Breast epithelium (tissue), 4 donors: ENCODE measurements around the gene ELAVL1. TPM values are rescaled to one million over a fixed set of nuclear protein-coding genes. Genes with fewer than 3 reads are reported as not detected.
"Not testable (repeated sequence)": the region's sequence is repeated elsewhere in the genome, so short reads cannot be mapped to it uniquely, and the experiment has no call there.

Experiments
- DNase-seq, 2 donors: peaks; one replicate each; pipeline ENCODE4 v3.0.0-alpha.2; 2019; ENCODE audit warnings: low spot score in 2 of 2
- H3K27ac ChIP-seq, 2 donors: fragments of 200-600 bp; sonication (generic) in 1 of 2; one replicate each; pipeline ENCODE4 v1.5.1; 2016 to 2019; ENCODE audit warnings: mild to moderate bottlenecking in 1 of 2
- H3K27me3 ChIP-seq, 2 donors: fragments of 200-600 bp; sonication (generic) in 1 of 2; one replicate each; pipeline versions ENCODE4 v1.5.1 to v1.6.0; 2017 to 2019; ENCODE audit warnings: control low read depth in 1 of 2, mild to moderate bottlenecking in 1 of 2
- H3K36me3 ChIP-seq: fragments of 200-600 bp; one replicate; pipeline ENCODE4 v1.5.1; 2019
- H3K4me1 ChIP-seq, 2 donors: fragments of 200-600 bp; sonication (generic); one replicate each; pipeline ENCODE4 v1.5.1; 2016 to 2019; ENCODE audit warnings: control low read depth in 1 of 2
- H3K4me3 ChIP-seq, 3 donors: fragments of 200-600 bp; sonication (generic); 1 replicate in 2 of 3; 2 replicates in 1 of 3; pipeline ENCODE4 v1.5.1; 2016 to 2019; ENCODE audit warnings: mild to moderate bottlenecking in 3 of 3, moderate library complexity in 2 of 3
- H3K9me3 ChIP-seq, 2 donors: fragments of 200-600 bp; sonication (generic) in 1 of 2; one replicate each; pipeline ENCODE4 v1.5.1; 2016 to 2019; ENCODE audit warnings: control low read depth in 1 of 2
- POLR2A ChIP-seq: fragments of 450-650 bp; IDR thresholded peaks from one replicate; pipeline ENCODE4 v1.6.1; 2016; ENCODE audit warnings: antibody characterized with exemption, mild to moderate bottlenecking, moderate library complexity
- POLR2AphosphoS5 ChIP-seq, 3 donors: sonication (generic); formaldehyde crosslinking; IDR thresholded peaks; one replicate each; pipeline ENCODE4 v1.6.1; 2017; ENCODE audit warnings: antibody characterized with exemption in 3 of 3
- intact Hi-C: fragments of 100-400 bp; cut with DNase I; formaldehyde crosslinking; loops from one replicate; pipeline ENCODE4 v1.15.1; 2023; ENCODE audit warnings: low total_unique reads
- total RNA-seq, 3 donors: library from RNA; depleted of rRNA; stranded (reverse); fragments of >200 nt; gene quantifications; one replicate each; pipeline ENCODE4 v1.1.0, GENCODE V29; 2016
- TF ChIP-seq, protein P1 (sequence below), 3 donors: fragments of 450-650 bp; IDR thresholded peaks; one replicate each; pipeline ENCODE4 v1.5.1; 2016 to 2017; ENCODE audit warnings: antibody characterized with exemption in 3 of 3, mild to moderate bottlenecking in 3 of 3, moderate library complexity in 3 of 3

Gene ELAVL1
- total RNA-seq, 3 donors from 2014 or later, result 28.6 to 30.8 (median 29.7) TPM

DNA sequence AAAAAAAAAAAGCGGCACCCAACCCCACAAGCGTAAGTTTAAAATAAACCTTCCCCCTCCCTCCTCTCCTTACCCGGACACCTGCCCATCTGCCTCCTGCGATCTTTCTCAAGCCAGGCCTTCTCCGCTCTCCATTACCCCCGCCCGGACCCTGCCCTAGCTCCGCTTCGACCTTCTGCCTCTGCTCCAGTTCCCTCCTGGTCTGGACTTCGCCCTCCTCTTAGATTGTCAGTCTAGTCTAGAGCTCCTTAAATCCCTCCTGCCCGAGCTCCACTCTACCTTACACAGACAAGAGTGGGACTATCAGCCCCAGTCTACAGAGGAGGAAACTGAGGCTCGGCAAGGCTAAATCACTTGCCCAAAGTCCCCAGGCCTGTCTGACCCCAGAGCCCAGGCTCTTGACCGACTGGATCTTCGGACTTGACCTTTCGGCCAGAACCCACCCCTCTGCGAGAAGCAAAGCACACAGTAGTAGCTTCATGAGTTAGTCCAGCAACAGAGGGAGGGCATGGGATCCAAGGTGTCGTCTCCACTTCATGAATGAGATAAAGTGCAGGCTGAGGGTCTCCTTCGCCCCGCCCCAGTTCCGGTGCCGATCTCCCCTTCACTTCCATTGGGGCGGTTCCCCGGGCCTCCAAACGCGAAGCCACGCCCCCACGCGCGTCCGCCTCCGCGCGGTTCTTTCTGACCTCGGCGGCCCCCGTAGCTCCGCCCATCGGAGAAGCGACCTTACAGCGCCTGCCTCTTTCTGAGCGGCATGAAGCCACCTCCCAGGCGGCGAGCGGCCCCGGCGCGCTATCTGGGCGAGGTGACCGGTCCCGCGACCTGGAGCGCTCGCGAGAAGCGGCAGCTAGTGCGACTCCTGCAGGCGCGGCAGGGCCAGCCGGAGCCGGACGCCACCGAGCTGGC lies 85.6 kb downstream of the ELAVL1 start, which contains the start of gene SNAPC2:
TSS of gene SNAPC2 (plus strand) at position 729 of the 909 bp plus-strand sequence. CDS start at position 758, 29 bp downstream.
- Histone ChIP-seq H3K27me3 (peaks cover 10 to 40% of the 10 kb centered on the region in 2 donors), H3K4me1 (peaks cover 14 to 36% of the 10 kb centered on the region in 2 donors), H3K9me3 (no peaks in the 10 kb centered on the region), H3K36me3 (no peaks in the 10 kb centered on the region), H3K4me3 (peak within 1 kb of the TSS; percentile 58 to 87 (median 67)), H3K27ac (peak within 1 kb of the TSS; percentile 90 to 93)
- DNase-seq, result peak; percentile 95 to 96
- intact Hi-C loops, result no loop called here
- TF ChIP-seq, protein P1, sequence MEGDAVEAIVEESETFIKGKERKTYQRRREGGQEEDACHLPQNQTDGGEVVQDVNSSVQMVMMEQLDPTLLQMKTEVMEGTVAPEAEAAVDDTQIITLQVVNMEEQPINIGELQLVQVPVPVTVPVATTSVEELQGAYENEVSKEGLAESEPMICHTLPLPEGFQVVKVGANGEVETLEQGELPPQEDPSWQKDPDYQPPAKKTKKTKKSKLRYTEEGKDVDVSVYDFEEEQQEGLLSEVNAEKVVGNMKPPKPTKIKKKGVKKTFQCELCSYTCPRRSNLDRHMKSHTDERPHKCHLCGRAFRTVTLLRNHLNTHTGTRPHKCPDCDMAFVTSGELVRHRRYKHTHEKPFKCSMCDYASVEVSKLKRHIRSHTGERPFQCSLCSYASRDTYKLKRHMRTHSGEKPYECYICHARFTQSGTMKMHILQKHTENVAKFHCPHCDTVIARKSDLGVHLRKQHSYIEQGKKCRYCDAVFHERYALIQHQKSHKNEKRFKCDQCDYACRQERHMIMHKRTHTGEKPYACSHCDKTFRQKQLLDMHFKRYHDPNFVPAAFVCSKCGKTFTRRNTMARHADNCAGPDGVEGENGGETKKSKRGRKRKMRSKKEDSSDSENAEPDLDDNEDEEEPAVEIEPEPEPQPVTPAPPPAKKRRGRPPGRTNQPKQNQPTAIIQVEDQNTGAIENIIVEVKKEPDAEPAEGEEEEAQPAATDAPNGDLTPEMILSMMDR (IDR thresholded peaks at IDR 0.05), result peak in 1 of 3 donors; percentile 18
- TF ChIP-seq POLR2AphosphoS5 (IDR thresholded peaks at IDR 0.05) (peak; percentile 78 to 87 (median 81)), POLR2A (no peak)

DNA sequence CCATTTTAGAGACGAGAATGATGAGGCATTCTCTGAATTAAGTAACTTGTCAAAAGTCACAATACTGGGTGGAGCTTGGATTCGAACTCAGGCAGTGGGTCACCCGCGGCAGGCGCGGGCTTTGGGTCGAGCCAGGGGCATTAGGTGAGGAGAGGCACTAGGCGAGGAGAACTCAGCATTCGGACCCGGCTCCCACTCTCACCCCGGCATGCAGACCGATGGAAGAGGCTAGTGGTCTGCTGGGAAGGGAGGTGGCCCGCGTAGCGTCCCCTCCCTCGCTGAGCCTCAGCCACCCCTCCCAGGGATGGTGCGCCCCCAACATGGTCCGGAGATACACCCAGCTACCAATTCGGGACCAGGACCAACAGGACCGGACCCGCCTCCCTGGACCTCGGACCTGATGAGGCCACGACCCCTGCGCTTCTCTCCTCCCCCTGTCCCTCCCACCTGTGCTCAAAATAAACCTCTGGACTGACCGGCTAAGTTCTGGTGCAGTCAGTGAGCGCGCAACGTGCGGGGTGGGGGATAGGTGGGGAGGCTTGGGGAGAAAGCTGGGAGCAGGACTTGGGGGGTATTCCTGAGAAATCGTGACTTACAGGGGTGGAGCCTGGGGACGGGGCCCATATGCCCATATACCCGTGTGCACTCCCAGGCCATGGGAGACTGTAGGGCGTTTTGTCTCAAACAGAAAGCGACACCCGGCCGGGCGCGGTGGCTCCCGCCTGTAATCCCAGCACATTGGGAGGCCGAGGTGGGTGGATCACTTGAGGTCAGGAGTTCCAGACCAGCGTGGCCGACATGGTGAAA lies 86.6 kb downstream of the ELAVL1 start:
- H3K27ac ChIP-seq, result no peak overlapping the region
- no peaks in the 10 kb centered on the region for H3K36me3 ChIP-seq
- no peak for TF ChIP-seq POLR2A
- no peak for TF ChIP-seq POLR2AphosphoS5 (IDR thresholded peaks at IDR 0.05)
- TF ChIP-seq, protein P1 (IDR thresholded peaks at IDR 0.05), result no peak
- H3K9me3 ChIP-seq, result no peaks in the 10 kb centered on the region
- H3K27me3 ChIP-seq, result peaks cover 10 to 40% of the 10 kb centered on the region in 2 donors
- H3K4me1 ChIP-seq, result peaks cover 14 to 32% of the 10 kb centered on the region in 2 donors
- H3K4me3 ChIP-seq, result no peak overlapping the region
- DNase-seq, result no peak
- intact Hi-C loops, result no loop called here

DNA sequence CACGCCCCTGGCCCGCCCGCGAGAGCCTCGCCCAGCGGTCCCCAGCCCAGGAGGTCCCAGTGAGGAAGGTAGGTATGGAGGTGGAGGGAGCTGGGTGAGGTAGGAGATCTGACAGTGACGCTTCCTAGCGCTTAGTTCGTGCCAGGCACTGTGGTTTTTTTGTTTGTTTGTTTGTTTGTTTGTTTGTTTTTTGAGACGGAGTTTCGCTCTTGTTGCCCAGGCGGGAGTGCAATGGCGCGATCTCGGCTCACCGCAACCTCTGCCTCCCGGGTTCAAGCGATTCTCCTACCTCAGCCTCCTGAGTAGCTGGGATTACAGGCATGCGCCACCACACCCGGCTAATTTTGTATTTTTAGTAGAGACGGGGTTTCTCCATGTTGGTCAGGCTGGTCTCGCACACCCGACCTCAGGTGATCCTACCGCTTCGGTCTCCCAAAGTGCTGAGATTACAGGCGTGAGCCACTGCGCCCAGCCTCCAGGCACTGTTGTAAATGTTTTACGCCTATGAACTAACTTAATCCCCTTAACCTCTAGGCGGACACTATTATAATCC lies 87.3 kb downstream of the ELAVL1 start:
- intact Hi-C loops, DNase-seq, H3K36me3 ChIP-seq, H3K9me3 ChIP-seq: not testable (repeated sequence)
- Histone ChIP-seq H3K27me3 (peaks cover 10 to 40% of the 10 kb centered on the region in 2 donors), H3K4me3 (peak overlapping the region in 2 of 3 donors; percentile 39 to 66), H3K27ac (peak overlapping the region in 1 of 2 donors; percentile 9), H3K4me1 (peaks cover 14 to 32% of the 10 kb centered on the region in 2 donors)
- TF ChIP-seq, protein P1 (IDR thresholded peaks at IDR 0.05), result peak in 1 of 3 donors; percentile 1

DNA sequence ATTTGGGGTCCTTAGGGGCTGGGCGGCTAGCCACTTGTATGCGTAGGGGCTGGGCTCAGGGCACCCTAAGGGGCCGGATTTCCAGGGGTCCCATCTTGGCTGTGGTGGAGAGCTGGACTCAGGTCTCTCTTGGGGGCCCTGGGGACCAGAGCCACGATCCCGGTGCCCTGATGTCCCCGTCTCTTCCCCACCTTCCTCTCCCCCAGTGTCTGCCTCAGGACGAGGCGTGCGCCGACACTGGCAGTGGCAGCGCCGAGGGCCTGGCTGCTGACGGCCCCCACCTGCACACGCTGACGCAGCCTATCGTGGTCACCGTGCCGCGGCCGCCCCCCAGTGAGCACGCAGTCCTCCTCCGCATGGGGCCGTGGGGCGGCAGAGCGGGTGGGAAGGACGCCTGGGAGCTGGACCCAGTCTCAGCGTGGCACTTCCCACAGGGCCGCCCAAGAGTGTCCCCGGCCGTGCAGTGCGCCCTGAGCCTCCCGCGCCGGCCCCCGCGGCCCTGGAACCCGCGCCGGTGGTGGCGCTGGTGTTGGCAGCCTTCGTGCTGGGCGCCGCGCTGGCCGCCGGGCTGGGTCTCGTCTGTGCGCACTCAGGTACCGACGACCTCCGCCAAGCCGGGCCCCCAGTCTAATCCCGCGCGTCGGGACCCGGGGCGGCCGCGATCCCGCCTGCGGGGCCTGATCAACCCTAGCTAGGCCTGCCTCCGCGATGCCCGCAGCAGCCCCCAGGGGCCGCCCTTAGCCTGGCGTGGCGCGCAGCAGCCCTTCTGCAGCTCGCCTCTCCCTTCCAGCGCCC lies 88.0 kb downstream of the ELAVL1 start:
- Histone ChIP-seq H3K36me3 (peaks cover 4% of the 10 kb centered on the region), H3K4me3 (peak overlapping the region; percentile 16 to 66 (median 39)), H3K4me1 (peaks cover 14 to 32% of the 10 kb centered on the region in 2 donors), H3K27me3 (peaks cover 10 to 40% of the 10 kb centered on the region in 2 donors), H3K27ac (peak overlapping the region in 1 of 2 donors; percentile 9), H3K9me3 (no peaks in the 10 kb centered on the region)
- DNase-seq, result no peak
- intact Hi-C loops, result no loop called here
- TF ChIP-seq, protein P1 (IDR thresholded peaks at IDR 0.05), result peak in 1 of 3 donors; percentile 23
- peak in 1 of 3 donors; percentile 22 for TF ChIP-seq POLR2AphosphoS5 (IDR thresholded peaks at IDR 0.05)
- no peak for TF ChIP-seq POLR2A
